K562 (cell line): ENCODE data around the gene PPT2. TPM values are rescaled to one million over a fixed set of nuclear protein-coding genes. Genes with fewer than 3 reads are reported as not detected.

ENCODE experiments used
- AFF1 ChIP-seq, 2 experiments: fragments of 450-650 bp; IDR thresholded peaks; 2 replicates each; pipeline ENCODE4 v1.6.1; 2018; ENCODE audit warnings: mild to moderate bottlenecking in 2 of 2, low read depth in 1 of 2; ENCODE audit not compliant: partially characterized antibody in 2 of 2
- BRD9 ChIP-seq: fragments of 450-650 bp; IDR thresholded peaks from 2 replicates; pipeline ENCODE4 v1.6.1; 2018; ENCODE audit warnings: low read depth; ENCODE audit not compliant: partially characterized antibody
- CEBPG ChIP-seq, 3 experiments: fragments of 200-800 bp in 1 of 3; sonication (Bioruptor generic) in 1 of 3; sonication (generic) in 1 of 3; formaldehyde crosslinking in 1 of 3; IDR thresholded peaks in 2 of 3; conservative IDR thresholded peaks in 1 of 3; 2 replicates each; pipeline versions ENCODE4 v1.6.1 to v1.8.0; 2016 to 2022; ENCODE audit warnings: missing compliant biosample characterization in 2 of 3, missing genetic modification characterization in 2 of 3, mild to moderate bottlenecking in 1 of 3, missing genetic modification reagents in 1 of 3
- GABPA ChIP-seq: fragments of 200-800 bp; sonication (Bioruptor generic); conservative IDR thresholded peaks from 2 replicates; pipeline ENCODE4 v1.6.1; 2016; ENCODE audit warnings: low read depth, missing genetic modification characterization, missing compliant biosample characterization
- GABPB1 ChIP-seq: sonication (generic); formaldehyde crosslinking; IDR thresholded peaks from 2 replicates; pipeline ENCODE4 v1.8.0; 2022; ENCODE audit warnings: mild to moderate bottlenecking, missing genetic modification reagents
- ZHX1 ChIP-seq: fragments of 150-350 bp; conservative IDR thresholded peaks from 2 replicates; pipeline ENCODE4 v1.6.1; 2014; ENCODE audit warnings: low read length
- ZNF12 ChIP-seq: sonication (generic); formaldehyde crosslinking; IDR thresholded peaks from 2 replicates; pipeline ENCODE4 v1.4.0; 2020; ENCODE audit warnings: mild to moderate bottlenecking, missing genetic modification reagents
- ZNF232 ChIP-seq: sonication (generic); formaldehyde crosslinking; IDR thresholded peaks from 2 replicates; pipeline ENCODE4 v1.8.0; 2022; ENCODE audit warnings: mild to moderate bottlenecking, missing genetic modification reagents
- ZNF707 ChIP-seq: fragments of 250-450 bp; sonication (Bioruptor Pico); conservative IDR thresholded peaks from 2 replicates; pipeline ENCODE4 v1.8.0; 2022; ENCODE audit warnings: inconsistent platforms, mild to moderate bottlenecking, moderate library complexity
- polyA plus RNA-seq, 8 experiments: library from polyadenylated mRNA; depleted of rRNA in 4 of 8; stranded (reverse) in 5 of 8; unstranded in 3 of 8; fragments of >200 nt; fragmentation: Nextera tagmentation in 2 of 8; fragmentation: Illumina TruSeq in 1 of 8; extraction: Ambion mirVana in 2 of 8; extraction: Trizol in 1 of 8; gene quantifications; 2 replicates each; pipeline versions ENCODE4 v1.2.1 to v1.2.3, GENCODE V29; 2011 to 2014; ENCODE audit warnings: inconsistent platforms in 1 of 8, missing spikeins in 1 of 8
- total RNA-seq, 7 experiments: library from RNA; depleted of rRNA in 6 of 7; stranded (reverse); fragments of >200 nt in 6 of 7; fragmentation: Illumina TruSeq in 2 of 7; extraction: Trizol in 2 of 7; gene quantifications; 2 replicates each; pipeline versions ENCODE4 v1.2.1 to v1.2.3, GENCODE V29; 2011 to 2021; ENCODE audit warnings: low replicate concordance in 1 of 7
- TF ChIP-seq, protein P1 (sequence below), 2 experiments: IDR thresholded peaks; 2 replicates each; pipeline ENCODE4 v1.6.1; 2012; ENCODE audit warnings: improper control_type of control experiment in 2 of 2, low read depth in 2 of 2, low read length in 2 of 2, borderline replicate concordance in 1 of 2
- TF ChIP-seq, protein P2 (sequence below): fragments of 250-450 bp; sonication (Bioruptor Pico); IDR thresholded peaks from 2 replicates; pipeline ENCODE4 v1.4.0; 2020; ENCODE audit warnings: borderline replicate concordance
- TF ChIP-seq, protein P3 (sequence below): sonication (generic); formaldehyde crosslinking; IDR thresholded peaks from 2 replicates; pipeline ENCODE4 v1.8.1; 2023; ENCODE audit warnings: mild to moderate bottlenecking, missing genetic modification reagents, moderate library complexity

PPT2 gene
- total and polyA plus RNA-seq, 9 of the 15 experiments (the other 6 are each of a cell fraction or from before 2014, with no cell fraction given) = 27.4 to 98.8 (median 69.9) TPM

GRCh38 chr6:32177183-32177787 lies 23.3 kb downstream of the PPT2 start (continued):
- peak; percentile 71; the same call in 1 of the 2 replicates for TF ChIP-seq GABPB1 (CRISPR knock-in tag)
- TF ChIP-seq, protein P1, sequence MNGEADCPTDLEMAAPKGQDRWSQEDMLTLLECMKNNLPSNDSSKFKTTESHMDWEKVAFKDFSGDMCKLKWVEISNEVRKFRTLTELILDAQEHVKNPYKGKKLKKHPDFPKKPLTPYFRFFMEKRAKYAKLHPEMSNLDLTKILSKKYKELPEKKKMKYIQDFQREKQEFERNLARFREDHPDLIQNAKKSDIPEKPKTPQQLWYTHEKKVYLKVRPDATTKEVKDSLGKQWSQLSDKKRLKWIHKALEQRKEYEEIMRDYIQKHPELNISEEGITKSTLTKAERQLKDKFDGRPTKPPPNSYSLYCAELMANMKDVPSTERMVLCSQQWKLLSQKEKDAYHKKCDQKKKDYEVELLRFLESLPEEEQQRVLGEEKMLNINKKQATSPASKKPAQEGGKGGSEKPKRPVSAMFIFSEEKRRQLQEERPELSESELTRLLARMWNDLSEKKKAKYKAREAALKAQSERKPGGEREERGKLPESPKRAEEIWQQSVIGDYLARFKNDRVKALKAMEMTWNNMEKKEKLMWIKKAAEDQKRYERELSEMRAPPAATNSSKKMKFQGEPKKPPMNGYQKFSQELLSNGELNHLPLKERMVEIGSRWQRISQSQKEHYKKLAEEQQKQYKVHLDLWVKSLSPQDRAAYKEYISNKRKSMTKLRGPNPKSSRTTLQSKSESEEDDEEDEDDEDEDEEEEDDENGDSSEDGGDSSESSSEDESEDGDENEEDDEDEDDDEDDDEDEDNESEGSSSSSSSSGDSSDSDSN (IDR thresholded peaks at IDR 0.05; ENCODE audit: borderline replicate concordance in 1 of 2, low read depth in 2 of 2, low read length in 2 of 2) = 0 out of 4 replicates have a peak, but pooled peaks of 1 of the 2 experiments have one; percentile 13
- 0 out of 2 replicates have a peak, but pooled peaks have one; percentile 66 for TF ChIP-seq ZNF12 (CRISPR knock-in tag)
- peak; percentile 50; the same call in 1 of the 2 replicates for TF ChIP-seq ZNF707 (CRISPR knock-in tag)
- peak; percentile 56; the same call in 1 of the 2 replicates for TF ChIP-seq GABPA (tag)
- TF ChIP-seq AFF1 (IDR thresholded peaks at IDR 0.05; ENCODE audit: low read depth in 1 of 2, partially characterized antibody in 2 of 2) = peak in 1 of 2 experiments; percentile 9
- TF ChIP-seq, protein P2, sequence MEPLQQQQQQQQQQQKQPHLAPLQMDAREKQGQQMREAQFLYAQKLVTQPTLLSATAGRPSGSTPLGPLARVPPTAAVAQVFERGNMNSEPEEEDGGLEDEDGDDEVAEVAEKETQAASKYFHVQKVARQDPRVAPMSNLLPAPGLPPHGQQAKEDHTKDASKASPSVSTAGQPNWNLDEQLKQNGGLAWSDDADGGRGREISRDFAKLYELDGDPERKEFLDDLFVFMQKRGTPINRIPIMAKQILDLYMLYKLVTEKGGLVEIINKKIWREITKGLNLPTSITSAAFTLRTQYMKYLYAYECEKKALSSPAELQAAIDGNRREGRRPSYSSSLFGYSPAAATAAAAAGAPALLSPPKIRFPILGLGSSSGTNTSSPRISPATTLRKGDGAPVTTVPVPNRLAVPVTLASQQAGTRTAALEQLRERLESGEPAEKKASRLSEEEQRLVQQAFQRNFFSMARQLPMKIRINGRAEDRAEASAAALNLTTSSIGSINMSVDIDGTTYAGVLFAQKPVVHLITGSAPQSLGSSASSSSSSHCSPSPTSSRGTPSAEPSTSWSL = 0 out of 2 replicates have a peak, but pooled peaks have one; percentile 72
- peak; percentile 82 for TF ChIP-seq BRD9
- TF ChIP-seq ZHX1 = peak; percentile 45; the same call in 1 of the 2 replicates
- TF ChIP-seq ZNF232 (CRISPR knock-in tag) = no peak
- TF ChIP-seq CEBPG (CRISPR knock-in tag; IDR thresholded peaks at IDR 0.05) = no peak
- TF ChIP-seq CEBPG (tag; conservative IDR thresholded peaks at IDR 0.05 in 1 of 2, IDR thresholded peaks at IDR 0.05 in 1 of 2) = 0 out of 4 replicates have a peak, but pooled peaks of 1 of the 2 experiments have one; percentile 7
- TF ChIP-seq, protein P3, sequence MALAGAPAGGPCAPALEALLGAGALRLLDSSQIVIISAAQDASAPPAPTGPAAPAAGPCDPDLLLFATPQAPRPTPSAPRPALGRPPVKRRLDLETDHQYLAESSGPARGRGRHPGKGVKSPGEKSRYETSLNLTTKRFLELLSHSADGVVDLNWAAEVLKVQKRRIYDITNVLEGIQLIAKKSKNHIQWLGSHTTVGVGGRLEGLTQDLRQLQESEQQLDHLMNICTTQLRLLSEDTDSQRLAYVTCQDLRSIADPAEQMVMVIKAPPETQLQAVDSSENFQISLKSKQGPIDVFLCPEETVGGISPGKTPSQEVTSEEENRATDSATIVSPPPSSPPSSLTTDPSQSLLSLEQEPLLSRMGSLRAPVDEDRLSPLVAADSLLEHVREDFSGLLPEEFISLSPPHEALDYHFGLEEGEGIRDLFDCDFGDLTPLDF = 0 out of 2 replicates have a peak, but pooled peaks have one; percentile 60
